Eye (tissue), 1 donor: ENCODE measurements around the gene KATNAL1.
"Not testable (repeated sequence)": the region's sequence is repeated elsewhere in the genome, so short reads cannot be mapped to it uniquely, and the experiment has no call there.

ENCODE experiments used
- DNase-seq: peaks from one replicate; pipeline ENCODE4 v3.0.0-alpha.2; 2015

KATNAL1 gene

DNA sequence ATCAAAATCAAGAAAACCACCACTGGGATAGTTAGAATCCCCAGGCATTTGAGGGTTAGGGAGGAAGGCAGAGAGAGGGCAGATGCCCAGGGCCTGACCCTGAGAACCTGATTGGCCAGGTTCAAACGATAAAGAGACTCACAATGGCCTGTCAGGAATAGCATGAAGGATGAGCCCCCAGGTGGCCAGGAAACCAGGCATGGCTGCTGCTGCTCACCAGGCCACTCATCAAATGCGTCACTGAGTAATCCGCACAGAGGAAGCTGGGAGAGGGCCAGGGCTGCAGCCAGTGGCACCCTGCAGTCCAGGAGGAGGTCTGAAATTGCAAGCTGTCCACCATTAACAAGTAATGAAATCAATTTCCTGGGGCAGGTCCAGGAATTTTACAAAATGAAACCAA is 111.3 kb downstream of the KATNAL1 start:
- DNase-seq: peak; percentile 75

- DNase-seq: no peak
Measured at GRCh38 chr13:30194906-30195305, 112.4 kb downstream of the KATNAL1 start.

GRCh38 chr13:30193279-30194234 is 113.8 kb downstream of the KATNAL1 start:
- no peak for DNase-seq

- peak; percentile 40 for DNase-seq
Measured at GRCh38 chr13:30192320-30193093, 114.8 kb downstream of the KATNAL1 start.

DNA sequence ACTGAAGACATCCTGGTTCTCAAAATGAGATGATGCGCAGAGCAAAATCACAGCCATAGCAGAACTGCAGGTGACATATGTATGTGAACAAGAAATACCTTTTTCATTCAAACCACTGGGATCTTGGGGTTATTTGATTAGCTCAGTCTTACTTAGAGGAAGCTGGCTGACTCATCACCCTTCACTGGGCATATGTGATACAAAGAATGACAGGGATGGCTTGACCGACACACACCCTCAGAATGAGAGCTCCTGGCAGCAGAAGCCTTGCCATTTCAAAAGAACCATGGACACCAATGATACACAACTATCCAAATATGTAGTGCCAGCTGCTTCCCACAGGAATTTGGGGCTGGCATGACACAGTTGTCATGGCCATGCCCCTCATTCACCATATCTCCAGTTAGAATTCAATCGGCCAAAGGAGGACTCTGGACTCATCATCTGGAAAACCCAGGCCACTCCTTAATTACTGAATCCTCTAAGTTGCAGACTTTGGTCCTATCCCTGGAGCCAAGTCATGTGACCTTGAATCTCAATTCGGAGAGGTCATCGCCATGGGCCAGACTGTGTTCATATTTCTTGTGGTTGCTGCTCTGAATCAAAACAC is 115.8 kb downstream of the KATNAL1 start:
- DNase-seq: no peak

DNA sequence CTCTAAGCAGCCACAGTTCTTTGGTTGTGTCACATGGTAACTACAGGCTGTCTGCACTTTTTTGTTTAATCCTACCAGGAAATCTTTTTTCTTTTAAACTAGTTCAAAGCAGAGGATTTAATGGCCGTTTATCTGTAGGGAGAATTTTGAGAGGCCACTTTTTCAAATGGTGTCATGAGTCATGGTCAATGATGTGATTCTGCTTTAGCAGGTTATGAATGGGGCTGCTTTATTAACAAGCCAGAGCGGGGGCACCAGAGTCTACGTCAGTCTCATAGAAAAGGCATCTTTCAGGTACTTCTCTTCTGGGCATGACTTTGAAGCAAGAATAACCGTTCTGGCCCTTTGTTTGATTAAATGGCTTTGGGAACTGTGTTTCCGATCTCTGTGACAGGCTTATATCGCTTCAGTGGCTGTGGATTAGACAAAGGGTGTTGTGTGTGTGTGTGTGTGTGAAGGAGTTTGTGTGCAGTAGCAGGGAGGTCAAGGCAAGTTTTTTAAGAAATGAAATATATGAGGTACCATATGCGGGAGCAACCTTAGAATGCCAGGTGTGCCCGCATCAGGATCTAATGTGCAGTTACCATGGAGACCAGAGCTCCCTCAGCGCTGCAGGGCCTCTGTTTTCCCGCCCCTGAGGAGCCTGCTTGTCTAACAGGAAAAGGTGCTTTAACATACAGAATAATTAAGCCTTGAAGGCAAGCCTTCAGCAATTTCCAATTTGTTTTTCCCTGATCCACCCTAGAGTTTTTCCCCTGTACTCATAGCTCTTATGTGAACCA is 120.5 kb downstream of the KATNAL1 start:
- peak; percentile 53 for DNase-seq

DNA sequence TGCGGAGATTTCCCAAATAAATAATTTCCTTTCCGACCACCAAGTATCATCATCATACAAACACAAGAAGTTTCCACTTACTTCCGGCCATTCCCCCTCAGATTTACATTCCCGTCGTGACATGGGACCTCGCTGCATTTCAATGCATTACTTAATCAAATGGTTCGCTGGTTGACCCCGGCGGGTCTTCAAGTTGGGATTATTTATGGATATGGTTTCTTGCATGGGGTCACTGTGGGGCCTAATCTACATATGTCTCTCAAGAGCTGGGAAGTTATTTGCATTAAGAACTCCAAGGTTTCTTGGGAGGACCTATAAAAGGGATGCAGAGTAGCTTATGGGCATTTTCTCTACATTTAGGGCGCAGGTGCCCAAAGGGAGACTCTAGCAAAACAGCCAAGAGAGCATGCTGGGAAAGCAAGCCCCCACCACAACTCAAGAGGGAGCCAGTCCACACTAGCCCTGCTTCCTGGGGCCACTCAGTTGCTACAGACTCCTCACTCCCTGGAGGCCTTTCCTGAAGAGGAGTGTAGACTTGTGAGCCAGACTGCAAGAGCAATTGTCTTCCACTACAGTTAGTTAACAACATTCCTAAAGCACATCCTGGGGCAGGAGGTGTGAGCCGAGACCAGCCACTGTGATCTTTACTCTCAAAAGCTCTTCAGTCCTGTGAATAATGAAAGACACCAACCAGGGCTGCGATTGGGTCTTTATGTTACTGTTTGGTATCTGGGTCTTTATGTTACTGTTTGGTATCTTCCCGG is 125.3 kb downstream of the KATNAL1 start:
- DNase-seq: no peak

DNA sequence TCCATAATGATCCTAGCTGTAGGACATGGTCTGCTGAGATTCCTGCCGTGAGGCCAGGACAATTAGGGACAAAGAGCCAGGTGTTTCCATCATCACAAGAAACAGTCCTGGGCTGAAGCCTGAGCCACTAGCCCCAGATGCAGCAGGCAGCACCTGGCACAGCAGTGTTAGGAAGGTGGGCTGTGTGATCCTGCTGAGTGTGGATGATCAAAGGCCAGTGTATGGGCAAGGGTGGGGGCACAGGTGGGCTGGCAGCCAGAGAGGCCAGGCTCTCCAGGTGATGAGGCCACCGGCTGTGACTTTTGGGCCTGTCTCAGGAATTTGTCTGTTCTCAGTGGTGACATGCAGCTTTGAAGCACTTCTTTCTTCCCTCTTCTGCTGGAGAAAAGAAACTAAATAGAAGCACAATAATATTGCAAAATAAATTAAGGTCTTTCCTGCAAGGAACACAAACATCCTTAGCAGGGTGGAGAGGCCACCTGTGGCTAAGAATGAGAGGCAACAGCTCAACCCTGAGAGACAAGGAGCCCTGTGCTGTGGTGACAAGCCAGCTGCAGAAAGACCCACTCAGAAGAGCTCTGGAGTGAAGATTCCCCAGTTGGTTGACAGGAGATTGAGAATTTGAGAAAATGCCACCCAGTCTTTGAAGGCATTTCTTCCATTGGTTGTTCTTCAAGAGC is 127.6 kb downstream of the KATNAL1 start:
- no peak for DNase-seq

DNA sequence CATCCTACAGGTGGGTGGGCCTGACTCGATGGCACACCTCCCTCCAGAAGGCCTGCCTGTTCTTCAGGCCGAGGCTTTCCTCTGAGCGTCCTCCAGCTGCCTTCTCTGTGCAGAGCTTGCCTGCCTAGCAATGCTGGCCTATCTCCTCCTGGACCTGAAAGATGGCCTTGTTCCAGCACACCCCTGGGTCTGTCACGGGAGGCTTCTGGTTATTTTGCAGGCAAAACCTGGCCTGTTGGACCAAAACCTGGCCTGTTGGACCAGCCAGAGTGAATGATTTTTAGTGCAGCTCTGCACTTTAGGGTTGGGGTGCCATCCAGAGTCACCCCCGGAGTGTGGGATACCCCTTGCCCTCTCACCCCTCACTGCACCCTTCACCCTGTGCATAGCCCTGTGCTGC is 128.4 kb downstream of the KATNAL1 start:
- DNase-seq: no peak

GRCh38 chr13:30175166-30175565 is 132.2 kb downstream of the KATNAL1 start:
- no peak for DNase-seq

GRCh38 chr13:30174250-30174649 is 133.1 kb downstream of the KATNAL1 start:
- not testable (repeated sequence) for DNase-seq

GRCh38 chr13:30173303-30173610 is 134.1 kb downstream of the KATNAL1 start:
- DNase-seq: no peak

- no peak for DNase-seq
Measured at GRCh38 chr13:30172593-30173302, 134.6 kb downstream of the KATNAL1 start.

- DNase-seq: no peak
Measured at GRCh38 chr13:30170569-30170968, 136.8 kb downstream of the KATNAL1 start.

GRCh38 chr13:30169442-30169841 is 137.9 kb downstream of the KATNAL1 start:
- DNase-seq: no peak

- peak; percentile 46 for DNase-seq
Measured at GRCh38 chr13:30165796-30166195, 141.6 kb downstream of the KATNAL1 start.

- no peak for DNase-seq
Measured at GRCh38 chr13:30165071-30165470, 142.3 kb downstream of the KATNAL1 start.

GRCh38 chr13:30164146-30164545 is 143.2 kb downstream of the KATNAL1 start:
- DNase-seq: no peak

- no peak for DNase-seq
Measured at GRCh38 chr13:30163441-30163840, 143.9 kb downstream of the KATNAL1 start.

GRCh38 chr13:30159446-30159839 is 147.9 kb downstream of the KATNAL1 start:
- DNase-seq: no peak
